RWPE2 (cell line): ENCODE data around the gene CD79A.

ENCODE experiments used
- ATAC-seq: fragments of 200-7000 bp; cut with Tn5 transposase; 3 replicates; pipeline ENCODE4 v1.9.1; 2021; ENCODE audit warnings: low read depth
- DNase-seq: peaks from one replicate; pipeline ENCODE4 v3.0.0-alpha.2; 2020; ENCODE audit warnings: low spot score
- H3K27ac ChIP-seq: fragments of 450-650 bp; 2 replicates; pipeline ENCODE4 v1.5.1; 2017; ENCODE audit warnings: mild to moderate bottlenecking; ENCODE audit not compliant: poor library complexity, severe bottlenecking
- H3K27me3 ChIP-seq: fragments of 250-450 bp; sonication (Bioruptor Pico); 2 replicates; pipeline ENCODE4 v1.5.1; 2021; ENCODE audit warnings: mild to moderate bottlenecking, moderate library complexity; ENCODE audit not compliant: insufficient read depth, poor library complexity, severe bottlenecking
- H3K36me3 ChIP-seq: fragments of 250-450 bp; sonication (Bioruptor Pico); 2 replicates; pipeline ENCODE4 v1.5.1; 2020; ENCODE audit warnings: low read depth, mild to moderate bottlenecking, moderate library complexity
- H3K4me1 ChIP-seq: fragments of 250-450 bp; sonication (Bioruptor Pico); 2 replicates; pipeline ENCODE4 v1.5.1; 2021; ENCODE audit warnings: mild to moderate bottlenecking, moderate library complexity; ENCODE audit not compliant: insufficient read depth, poor library complexity, severe bottlenecking
- H3K4me3 ChIP-seq: fragments of 250-450 bp; sonication (Bioruptor Pico); 2 replicates; pipeline ENCODE4 v1.5.1; 2021; ENCODE audit warnings: mild to moderate bottlenecking, moderate library complexity; ENCODE audit not compliant: severe bottlenecking
- H3K9me3 ChIP-seq: fragments of 250-450 bp; sonication (Bioruptor Pico); 2 replicates; pipeline ENCODE4 v1.5.1; 2021; ENCODE audit warnings: mild to moderate bottlenecking, moderate library complexity; ENCODE audit not compliant: severe bottlenecking
- TF ChIP-seq, protein P1 (sequence below): fragments of 450-650 bp; IDR thresholded peaks from one replicate; pipeline ENCODE4 v1.5.1; 2017; ENCODE audit warnings: mild to moderate bottlenecking, moderate library complexity; ENCODE audit not compliant: poor library complexity, severe bottlenecking

The CD79A gene

GRCh38 chr19:41926028-41926762 is 49.1 kb downstream of the CD79A start:
- H3K9me3 ChIP-seq, result no peaks in the 10 kb centered on the region
- H3K27ac ChIP-seq, result no peak overlapping the region
- DNase-seq (no peak), ATAC-seq (no peak)
- peaks cover 87% of the 10 kb centered on the region for H3K27me3 ChIP-seq
- no peaks in the 10 kb centered on the region for H3K4me1 ChIP-seq
- TF ChIP-seq, protein P1, sequence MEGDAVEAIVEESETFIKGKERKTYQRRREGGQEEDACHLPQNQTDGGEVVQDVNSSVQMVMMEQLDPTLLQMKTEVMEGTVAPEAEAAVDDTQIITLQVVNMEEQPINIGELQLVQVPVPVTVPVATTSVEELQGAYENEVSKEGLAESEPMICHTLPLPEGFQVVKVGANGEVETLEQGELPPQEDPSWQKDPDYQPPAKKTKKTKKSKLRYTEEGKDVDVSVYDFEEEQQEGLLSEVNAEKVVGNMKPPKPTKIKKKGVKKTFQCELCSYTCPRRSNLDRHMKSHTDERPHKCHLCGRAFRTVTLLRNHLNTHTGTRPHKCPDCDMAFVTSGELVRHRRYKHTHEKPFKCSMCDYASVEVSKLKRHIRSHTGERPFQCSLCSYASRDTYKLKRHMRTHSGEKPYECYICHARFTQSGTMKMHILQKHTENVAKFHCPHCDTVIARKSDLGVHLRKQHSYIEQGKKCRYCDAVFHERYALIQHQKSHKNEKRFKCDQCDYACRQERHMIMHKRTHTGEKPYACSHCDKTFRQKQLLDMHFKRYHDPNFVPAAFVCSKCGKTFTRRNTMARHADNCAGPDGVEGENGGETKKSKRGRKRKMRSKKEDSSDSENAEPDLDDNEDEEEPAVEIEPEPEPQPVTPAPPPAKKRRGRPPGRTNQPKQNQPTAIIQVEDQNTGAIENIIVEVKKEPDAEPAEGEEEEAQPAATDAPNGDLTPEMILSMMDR, result no peak
- H3K4me3 ChIP-seq, result no peak overlapping the region
- H3K36me3 ChIP-seq, result no peaks in the 10 kb centered on the region

DNA sequence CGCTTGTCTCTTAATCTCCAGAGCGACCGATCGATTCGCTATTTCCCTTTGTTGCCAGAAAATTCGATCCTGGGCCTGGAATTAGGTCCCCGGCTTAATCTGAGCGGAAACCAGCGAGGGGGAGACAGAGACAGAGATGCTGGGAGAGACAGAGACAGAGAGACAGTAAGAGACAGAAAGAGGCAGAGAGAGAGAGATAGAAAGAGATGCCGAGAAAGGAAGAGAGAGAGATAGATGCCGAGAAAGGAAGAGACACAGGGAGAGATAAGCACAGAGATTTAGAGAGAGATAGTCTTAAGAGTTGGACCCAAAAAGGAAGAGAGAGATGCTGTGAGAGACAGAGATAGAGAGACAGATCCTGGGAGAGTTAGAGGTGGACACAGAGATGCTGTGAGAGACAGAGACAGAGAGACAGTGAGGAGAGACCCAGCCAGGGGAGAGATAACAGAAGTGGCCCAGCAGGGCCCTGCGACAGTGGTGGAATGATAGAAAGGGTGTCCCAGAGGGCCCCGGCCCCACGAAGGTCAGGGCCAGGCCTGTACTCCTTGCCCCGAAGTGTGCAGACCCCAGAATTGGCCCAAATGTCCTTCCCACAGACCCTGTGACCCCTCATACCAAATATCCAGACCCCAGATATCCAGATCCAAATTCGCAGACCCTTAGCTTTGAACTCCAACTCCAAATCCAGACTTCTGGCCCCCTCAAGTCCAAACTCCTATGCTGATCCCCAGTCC is 49.9 kb downstream of the CD79A start:
- H3K4me1 ChIP-seq, result no peaks in the 10 kb centered on the region
- TF ChIP-seq, protein P1, result no peak
- ATAC-seq, result no peak
- no peak overlapping the region for H3K4me3 ChIP-seq
- H3K9me3 ChIP-seq, result no peaks in the 10 kb centered on the region
- H3K27me3 ChIP-seq, result peaks cover 87% of the 10 kb centered on the region
- no peaks in the 10 kb centered on the region for H3K36me3 ChIP-seq
- no peak for DNase-seq
- no peak overlapping the region for H3K27ac ChIP-seq

DNA sequence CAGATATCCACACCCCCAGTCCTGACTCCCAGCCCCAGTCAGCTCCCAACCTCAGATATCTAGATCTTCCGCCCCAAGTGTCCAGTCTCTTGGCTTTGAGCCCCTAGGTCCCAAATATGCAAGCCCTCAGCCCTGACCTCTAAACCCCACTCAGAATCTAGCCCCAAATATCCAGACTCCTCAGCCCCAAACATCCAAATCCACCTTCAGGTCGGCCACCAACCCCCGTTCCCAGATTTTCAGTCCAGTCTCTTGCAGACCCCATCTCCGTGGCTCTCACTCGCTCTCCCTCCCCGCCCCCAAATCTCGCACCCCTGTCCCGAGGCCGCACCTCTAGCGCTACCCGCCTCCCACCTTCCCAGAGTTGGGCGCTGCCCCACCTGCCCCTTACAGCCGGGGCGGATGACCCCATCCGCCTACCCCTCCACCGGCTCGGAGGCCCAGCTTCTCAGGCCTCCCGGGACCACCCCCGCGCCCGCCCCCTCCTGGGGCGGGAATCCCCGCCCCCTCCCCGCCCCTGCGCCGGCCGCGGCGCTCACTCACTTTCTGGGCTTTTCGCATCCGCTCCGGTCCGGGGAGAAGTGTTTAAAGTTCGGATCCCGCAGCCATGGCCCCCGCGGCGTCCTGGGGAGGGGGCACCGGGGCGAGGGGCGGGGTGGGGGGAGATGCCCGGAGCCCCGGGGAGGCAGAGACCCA is 50.6 kb downstream of the CD79A start:
- no peaks in the 10 kb centered on the region for H3K4me1 ChIP-seq
- H3K4me3 ChIP-seq, result no peak overlapping the region
- DNase-seq (no peak), ATAC-seq (no peak)
- peaks cover 87% of the 10 kb centered on the region for H3K27me3 ChIP-seq
- TF ChIP-seq, protein P1, result no peak
- H3K9me3 ChIP-seq, result no peaks in the 10 kb centered on the region
- H3K36me3 ChIP-seq, result no peaks in the 10 kb centered on the region
- H3K27ac ChIP-seq, result no peak overlapping the region

DNA sequence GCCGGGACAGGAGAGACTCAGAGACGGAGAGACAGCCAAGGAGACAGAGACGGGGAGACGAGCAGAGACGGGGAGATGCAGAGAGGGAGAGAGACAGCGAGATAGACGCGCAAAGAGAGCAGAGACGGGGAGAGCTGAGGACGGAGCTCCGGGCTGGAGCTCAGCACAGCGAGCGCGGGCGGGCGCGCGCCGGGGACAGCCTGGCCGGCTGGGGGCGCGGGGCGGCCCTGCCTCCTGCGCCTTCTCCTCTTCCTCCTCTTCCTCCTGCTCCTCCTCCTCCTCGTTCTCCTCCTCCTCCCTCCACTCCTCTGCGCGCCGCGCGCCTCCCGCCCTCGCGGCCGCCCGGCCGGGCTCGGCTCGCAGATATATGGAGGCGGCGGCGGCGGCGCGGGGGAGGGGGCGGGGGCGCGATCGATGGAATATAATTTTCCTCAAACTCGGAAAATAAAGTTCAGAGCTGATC is 51.2 kb downstream of the CD79A start, which contains the start of gene ERFL:
ERFL (minus strand) TSS at position 229 of the 463 bp plus-strand sequence. CDS start 15,530 bp downstream, outside the sequence.
- H3K4me3 ChIP-seq, result peak within 1 kb of the TSS; percentile 27

More for the DNA sequence above, 51.2 kb downstream of the CD79A start, which contains the start of gene ERFL:
- H3K4me1 ChIP-seq, result no peaks in the 10 kb centered on the region
- no peaks in the 10 kb centered on the region for H3K9me3 ChIP-seq
- H3K36me3 ChIP-seq, result no peaks in the 10 kb centered on the region
- H3K27ac ChIP-seq, result no peak within 1 kb of the TSS
- DNase-seq (no peak), ATAC-seq (peak; percentile 17; the same call in 1 of the 3 replicates)
- TF ChIP-seq, protein P1, result no peak
- H3K27me3 ChIP-seq, result peaks cover 87% of the 10 kb centered on the region
